HL-60 (cell line): ENCODE results near the gene GPX4.
A peak's percentile ranks its signal among the peaks of the same experiment; 100 is the strongest.

Source experiments
- POLR2AphosphoS5 ChIP-seq: IDR thresholded peaks from 2 replicates; pipeline ENCODE4 v1.6.1; 2012; ENCODE audit warnings: low read depth
- TF ChIP-seq, protein P1 (sequence below): IDR thresholded peaks from one replicate; pipeline ENCODE4 v1.5.1; 2011; ENCODE audit warnings: low read length, control low read depth, inconsistent platforms; ENCODE audit not compliant: insufficient read depth
- TF ChIP-seq, protein P2 (sequence below): IDR thresholded peaks from 2 replicates; pipeline ENCODE4 v1.6.1; 2012; ENCODE audit warnings: low read depth; ENCODE audit not compliant: insufficient replicate concordance

DNA sequence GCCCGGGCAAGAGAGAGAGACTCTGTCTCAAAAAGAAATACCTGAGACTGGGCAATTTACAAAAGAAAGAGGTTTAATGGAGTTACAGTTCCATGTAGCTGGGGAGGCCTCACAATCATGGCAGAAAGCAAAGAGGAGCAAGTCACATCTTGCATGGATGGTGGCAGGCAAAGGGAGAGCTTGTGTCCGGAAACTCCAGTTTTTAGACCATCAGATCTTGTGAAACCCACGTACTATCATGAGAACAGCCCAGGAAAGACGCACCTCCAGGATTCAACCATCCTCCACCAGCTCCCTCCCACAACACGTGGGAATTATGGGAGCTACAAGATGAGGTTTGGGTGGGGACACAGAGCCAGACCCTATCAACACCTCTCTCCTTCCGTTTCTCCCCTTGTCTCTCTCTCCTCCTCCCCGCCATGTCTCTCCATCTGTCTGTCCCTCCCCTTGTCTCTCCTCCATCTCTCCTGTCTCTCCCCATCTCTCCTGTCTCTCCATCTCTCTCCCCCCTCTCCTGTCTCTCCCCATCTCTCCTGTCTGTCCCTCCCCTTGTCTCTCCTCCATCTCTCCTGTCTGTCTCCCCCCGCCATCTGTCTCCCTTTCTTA, 18.6 kb upstream of the GPX4 start:
- TF ChIP-seq, protein P1, sequence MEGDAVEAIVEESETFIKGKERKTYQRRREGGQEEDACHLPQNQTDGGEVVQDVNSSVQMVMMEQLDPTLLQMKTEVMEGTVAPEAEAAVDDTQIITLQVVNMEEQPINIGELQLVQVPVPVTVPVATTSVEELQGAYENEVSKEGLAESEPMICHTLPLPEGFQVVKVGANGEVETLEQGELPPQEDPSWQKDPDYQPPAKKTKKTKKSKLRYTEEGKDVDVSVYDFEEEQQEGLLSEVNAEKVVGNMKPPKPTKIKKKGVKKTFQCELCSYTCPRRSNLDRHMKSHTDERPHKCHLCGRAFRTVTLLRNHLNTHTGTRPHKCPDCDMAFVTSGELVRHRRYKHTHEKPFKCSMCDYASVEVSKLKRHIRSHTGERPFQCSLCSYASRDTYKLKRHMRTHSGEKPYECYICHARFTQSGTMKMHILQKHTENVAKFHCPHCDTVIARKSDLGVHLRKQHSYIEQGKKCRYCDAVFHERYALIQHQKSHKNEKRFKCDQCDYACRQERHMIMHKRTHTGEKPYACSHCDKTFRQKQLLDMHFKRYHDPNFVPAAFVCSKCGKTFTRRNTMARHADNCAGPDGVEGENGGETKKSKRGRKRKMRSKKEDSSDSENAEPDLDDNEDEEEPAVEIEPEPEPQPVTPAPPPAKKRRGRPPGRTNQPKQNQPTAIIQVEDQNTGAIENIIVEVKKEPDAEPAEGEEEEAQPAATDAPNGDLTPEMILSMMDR = no peak
- peak; percentile 75 for TF ChIP-seq POLR2AphosphoS5
- TF ChIP-seq, protein P2, sequence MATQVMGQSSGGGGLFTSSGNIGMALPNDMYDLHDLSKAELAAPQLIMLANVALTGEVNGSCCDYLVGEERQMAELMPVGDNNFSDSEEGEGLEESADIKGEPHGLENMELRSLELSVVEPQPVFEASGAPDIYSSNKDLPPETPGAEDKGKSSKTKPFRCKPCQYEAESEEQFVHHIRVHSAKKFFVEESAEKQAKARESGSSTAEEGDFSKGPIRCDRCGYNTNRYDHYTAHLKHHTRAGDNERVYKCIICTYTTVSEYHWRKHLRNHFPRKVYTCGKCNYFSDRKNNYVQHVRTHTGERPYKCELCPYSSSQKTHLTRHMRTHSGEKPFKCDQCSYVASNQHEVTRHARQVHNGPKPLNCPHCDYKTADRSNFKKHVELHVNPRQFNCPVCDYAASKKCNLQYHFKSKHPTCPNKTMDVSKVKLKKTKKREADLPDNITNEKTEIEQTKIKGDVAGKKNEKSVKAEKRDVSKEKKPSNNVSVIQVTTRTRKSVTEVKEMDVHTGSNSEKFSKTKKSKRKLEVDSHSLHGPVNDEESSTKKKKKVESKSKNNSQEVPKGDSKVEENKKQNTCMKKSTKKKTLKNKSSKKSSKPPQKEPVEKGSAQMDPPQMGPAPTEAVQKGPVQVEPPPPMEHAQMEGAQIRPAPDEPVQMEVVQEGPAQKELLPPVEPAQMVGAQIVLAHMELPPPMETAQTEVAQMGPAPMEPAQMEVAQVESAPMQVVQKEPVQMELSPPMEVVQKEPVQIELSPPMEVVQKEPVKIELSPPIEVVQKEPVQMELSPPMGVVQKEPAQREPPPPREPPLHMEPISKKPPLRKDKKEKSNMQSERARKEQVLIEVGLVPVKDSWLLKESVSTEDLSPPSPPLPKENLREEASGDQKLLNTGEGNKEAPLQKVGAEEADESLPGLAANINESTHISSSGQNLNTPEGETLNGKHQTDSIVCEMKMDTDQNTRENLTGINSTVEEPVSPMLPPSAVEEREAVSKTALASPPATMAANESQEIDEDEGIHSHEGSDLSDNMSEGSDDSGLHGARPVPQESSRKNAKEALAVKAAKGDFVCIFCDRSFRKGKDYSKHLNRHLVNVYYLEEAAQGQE = no peak
